ENCODE measurements around the gene DFFA. TPM values are rescaled to one million over a fixed set of nuclear protein-coding genes. Genes with fewer than 3 reads are reported as not detected.

The DFFA gene
- total RNA-seq, 1 experiment from 2014 or later, result 94.1 TPM

- Histone ChIP-seq H2BK15ac (ENCODE audit: low read depth, low read length) (no peak overlapping the region), H3K4ac (ENCODE audit: low read depth, low read length) (no peak overlapping the region), H2BK5ac (ENCODE audit: insufficient read length, low read length) (no peak overlapping the region), H3K9ac (ENCODE audit: extremely low read depth, insufficient read length, low read length) (no peak overlapping the region), H3K79me2 (ENCODE audit: insufficient read depth, low read length) (peaks cover 2% of the 10 kb centered on the region; the same call in 1 of the 2 replicates), H3K9me3 (ENCODE audit: control insufficient read depth, low read depth, low read length) (no peaks in the 10 kb centered on the region), H3K79me1 (ENCODE audit: insufficient read depth, low read depth, low read length, poor library complexity, severe bottlenecking) (peaks cover 3% of the 10 kb centered on the region), H2AK5ac (ENCODE audit: insufficient read length, low read length) (no peak overlapping the region), H4K91ac (ENCODE audit: insufficient read length, low read depth, low read length) (no peak overlapping the region), H4K8ac (replicated peaks; ENCODE audit: insufficient read length, low read depth, low read length) (no peak overlapping the region), H2BK12ac (ENCODE audit: insufficient read length, low read depth, low read length) (no peak overlapping the region), H4K5ac (ENCODE audit: insufficient read length, low read depth, low read length) (no peak overlapping the region), H3K14ac (ENCODE audit: insufficient read depth, low read length) (no peak overlapping the region), H3K4me1 (ENCODE audit: insufficient read depth, low read length) (no peaks in the 10 kb centered on the region), H2BK20ac (ENCODE audit: low read depth, low read length, poor library complexity, severe bottlenecking) (no peak overlapping the region), H3K23me2 (ENCODE audit: insufficient read length, low read depth, low read length, poor library complexity, severe bottlenecking) (no peaks in the 10 kb centered on the region), H3K56ac (ENCODE audit: insufficient read length, low read depth, low read length) (no peak overlapping the region), H4K20me1 (ENCODE audit: control insufficient read depth, insufficient read depth, insufficient read length) (peaks cover 4% of the 10 kb centered on the region), H3K18ac (ENCODE audit: insufficient read length, low read depth, low read length) (no peak overlapping the region), H3K27ac (ENCODE audit: insufficient read length, low read depth, low read length) (no peak overlapping the region), H3K4me2 (ENCODE audit: insufficient read depth, insufficient read length, low read length) (no peak overlapping the region), H2AFZ (ENCODE audit: low read length) (no peak overlapping the region), H3K27me3 (ENCODE audit: insufficient read depth, low read length) (no peaks in the 10 kb centered on the region), H3K23ac (ENCODE audit: insufficient read length, low read depth, low read length) (no peak overlapping the region), H3T11ph (ENCODE audit: low read length) (no peak overlapping the region), H2BK120ac (ENCODE audit: low read depth, low read length, poor library complexity, severe bottlenecking) (no peak overlapping the region)
- Mint-ChIP-seq H3K27ac (peak overlapping the region in 2 of 3 experiments; percentile 16 to 52; a peak in 3 of 7 replicates), H3K27me3 (ENCODE audit: low read depth) (no peaks in the 10 kb centered on the region), H3K4me3 (no peak overlapping the region), H3K4me1 (peaks cover 31 to 39% of the 10 kb centered on the region in 2 experiments), H3K9me3 (no peaks in the 10 kb centered on the region), H3K36me3 (ENCODE audit: insufficient read depth in 1 of 3, low read depth in 3 of 3) (peaks cover 1 to 11% (median 5%) of the 10 kb centered on the region in 3 experiments; a peak in 4 of 7 replicates)
- WGBS (ENCODE audit: extremely low coverage, insufficient read length, low lambda C conversion rate), result no CpG with 5 or more reads among the region's 5 CpGs
- no peak for TF ChIP-seq CTCF (conservative IDR thresholded peaks at IDR 0.05)
- DNase-seq, result no peak
Observed at GRCh38 chr1:10494418-10494753, 22.1 kb upstream of the DFFA start.
